Aorta (tissue), 5 donors: Measurements from ENCODE around the gene DOP1A. TPM values are rescaled to one million over a fixed set of nuclear protein-coding genes. Genes with fewer than 3 reads are reported as not detected.

Experiments used
- ATAC-seq: fragments of 200-7000 bp; cut with Tn5 transposase; one replicate; pipeline ENCODE4 v1.9.1; 2022; ENCODE audit warnings: moderate library complexity; ENCODE audit not compliant: low FRiP score
- DNase-seq, 2 donors: peaks; one replicate each; pipeline ENCODE4 v3.0.0-alpha.2; 2020
- H3K27ac ChIP-seq, 2 donors: one replicate each; pipeline ENCODE4 v1.5.1; 2013; ENCODE audit warnings: low read length in 2 of 2, mild to moderate bottlenecking in 2 of 2, moderate library complexity in 2 of 2, control low read depth in 1 of 2, inconsistent platforms in 1 of 2, low read depth in 1 of 2
- H3K27me3 ChIP-seq, 2 donors: one replicate each; pipeline ENCODE4 v1.6.1; 2013; ENCODE audit warnings: control low read depth in 1 of 2, low read length in 1 of 2, mild to moderate bottlenecking in 1 of 2, moderate library complexity in 1 of 2; ENCODE audit not compliant: insufficient read depth in 2 of 2, control insufficient read depth in 1 of 2
- H3K36me3 ChIP-seq, 2 donors: one replicate each; pipeline ENCODE4 v1.6.1; 2013; ENCODE audit warnings: control low read depth in 1 of 2, low read length in 1 of 2, mild to moderate bottlenecking in 1 of 2; ENCODE audit not compliant: insufficient read depth in 2 of 2, control insufficient read depth in 1 of 2
- H3K4me1 ChIP-seq, 2 donors: one replicate each; pipeline ENCODE4 v1.6.1; 2013; ENCODE audit warnings: low read length in 2 of 2, control low read depth in 1 of 2, mild to moderate bottlenecking in 1 of 2, moderate library complexity in 1 of 2; ENCODE audit not compliant: insufficient read depth in 2 of 2, control insufficient read depth in 1 of 2
- H3K4me3 ChIP-seq, 2 donors: one replicate each; pipeline ENCODE4 v1.5.1; 2013; ENCODE audit warnings: low read length in 2 of 2, control low read depth in 1 of 2, mild to moderate bottlenecking in 1 of 2
- H3K9me3 ChIP-seq: one replicate; pipeline ENCODE4 v1.6.1; 2013; ENCODE audit warnings: mild to moderate bottlenecking, low read length; ENCODE audit not compliant: control insufficient read depth
- WGBS, 2 donors: extraction: QIAGEN DNeasy Blood & Tissue Kit; methylation state at CpG; one replicate each; pipeline ENCODE4 v1.1.7; 2013; 5-methylcytosine and 5-hydroxymethylcytosine counted together
- intact Hi-C, 2 donors: fragments of 100-400 bp; cut with DNase I; formaldehyde crosslinking; loops; one replicate each; pipeline versions ENCODE4 v1.14.2 to v1.15.0; 2022
- polyA plus RNA-seq, 2 donors: library from polyadenylated mRNA; stranded (reverse); fragments of 200-250 nt; gene quantifications; one replicate each; pipeline ENCODE4 v1.2.3, GENCODE V29; 2013
- total RNA-seq, 2 donors: library from RNA; stranded (reverse); fragmentation: NEBNext Ultra II Directional; extraction: Animal tissue kit (Norgen Biotek cat#: 25700); gene quantifications; one replicate each; pipeline ENCODE4 v1.2.1, GENCODE V29; 2021
- donor health status: healthy with polysubstance abuse.
- donor health status: Bipolar disorder and iron deficiency.
- donor health status: DM: no; HTN: no; CAD: no.
- donor health status: DM: no; HTN: no; CAD: no.
- donor health status: DM: yes; HTN: yes; CAD: no.

Gene DOP1A
- total and polyA plus RNA-seq, 4 donors: 2.4 to 35.1 (median 19.4) TPM

DNA sequence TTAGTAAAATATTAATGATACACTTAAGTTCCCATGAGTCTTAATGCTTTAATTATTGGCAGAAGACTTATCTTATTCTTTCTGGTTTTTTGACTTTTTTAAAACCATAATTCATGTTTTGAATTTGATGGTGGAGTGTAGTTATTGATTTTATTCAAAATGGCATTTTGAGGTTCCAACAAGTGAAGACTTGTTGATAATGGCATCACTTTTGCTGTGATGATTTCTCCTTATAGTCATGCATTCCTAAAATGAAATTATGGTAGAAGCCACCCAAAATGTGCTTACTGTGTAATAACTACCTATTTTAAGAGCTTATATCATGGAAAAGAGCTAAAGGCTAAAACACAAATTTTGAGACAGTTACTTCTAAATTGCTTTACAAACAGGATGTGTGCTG is 2.2 kb downstream of the DOP1A start:
- intact Hi-C loops: loop anchor here (5.0 to 10.0 kb wide), 3 partner anchors 48 to 145 kb away; partner anchors contain the start of genes PGM3 (in 1 of the 2) and RWDD2A (in 1 of the 2)
- no peaks in the 10 kb centered on the region for H3K36me3 ChIP-seq
- no peaks in the 10 kb centered on the region for H3K4me1 ChIP-seq
- no peaks in the 10 kb centered on the region for H3K9me3 ChIP-seq
- H3K27ac ChIP-seq: no peak overlapping the region
- no peak overlapping the region for H3K4me3 ChIP-seq
- ATAC-seq (no peak), DNase-seq (no peak)
- no peaks in the 10 kb centered on the region for H3K27me3 ChIP-seq

DNA sequence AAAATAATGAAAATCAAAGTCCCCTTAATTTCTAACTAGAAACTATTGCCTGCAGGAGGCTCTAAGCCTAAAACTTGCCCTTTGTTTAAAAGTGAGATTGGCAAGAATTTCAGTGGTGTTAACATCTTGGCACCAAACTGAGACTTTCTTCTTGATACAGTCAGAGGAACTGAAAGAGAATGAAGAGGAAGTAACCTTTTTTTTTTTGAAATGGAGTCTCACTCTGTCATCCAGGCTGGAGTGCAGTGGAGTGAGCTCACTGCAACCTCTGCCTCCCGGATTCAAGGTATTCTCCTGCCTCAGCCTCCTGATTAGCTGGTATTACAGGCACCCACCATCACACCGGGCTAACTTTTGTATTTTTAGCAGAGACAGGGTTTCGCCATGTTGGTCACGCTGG is 3.6 kb downstream of the DOP1A start:
- intact Hi-C loops: no loop called here
- Histone ChIP-seq H3K9me3 (no peaks in the 10 kb centered on the region), H3K27me3 (no peaks in the 10 kb centered on the region), H3K27ac (no peak overlapping the region), H3K4me1 (no peaks in the 10 kb centered on the region), H3K36me3 (no peaks in the 10 kb centered on the region), H3K4me3 (no peak overlapping the region)
- no peak for DNase-seq
- WGBS, 2 donors: 64 to 79% methylated on average over 4 of the region's 4 CpGs
- no peak for ATAC-seq

DNA sequence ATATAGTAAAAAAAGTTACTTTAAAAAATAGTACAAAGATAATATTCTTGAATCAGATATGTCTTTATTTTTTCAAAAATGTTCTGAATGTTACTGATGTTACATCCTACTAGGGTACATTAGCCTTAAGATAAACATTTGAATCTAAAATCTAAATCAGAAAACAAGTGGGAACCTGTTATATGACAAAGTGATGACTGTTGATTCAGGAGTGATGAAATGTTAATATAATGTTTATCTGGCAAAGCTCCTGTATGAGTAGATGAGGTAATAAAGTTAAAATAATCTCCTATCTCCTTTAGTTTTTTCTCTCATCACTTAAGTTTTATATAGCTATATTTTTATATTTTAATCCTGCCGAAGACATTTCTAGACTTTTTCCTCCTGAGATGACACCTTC is 4.2 kb downstream of the DOP1A start:
- DNase-seq: no peak
- no peaks in the 10 kb centered on the region for H3K4me1 ChIP-seq
- H3K4me3 ChIP-seq: no peak overlapping the region
- H3K27me3 ChIP-seq: no peaks in the 10 kb centered on the region
- intact Hi-C loops: no loop called here
- H3K27ac ChIP-seq: no peak overlapping the region
- WGBS, 2 donors: 11 to 27% methylated on average over 1 of the region's 1 CpG
- H3K36me3 ChIP-seq: no peaks in the 10 kb centered on the region
- H3K9me3 ChIP-seq: no peaks in the 10 kb centered on the region
- no peak for ATAC-seq

DNA sequence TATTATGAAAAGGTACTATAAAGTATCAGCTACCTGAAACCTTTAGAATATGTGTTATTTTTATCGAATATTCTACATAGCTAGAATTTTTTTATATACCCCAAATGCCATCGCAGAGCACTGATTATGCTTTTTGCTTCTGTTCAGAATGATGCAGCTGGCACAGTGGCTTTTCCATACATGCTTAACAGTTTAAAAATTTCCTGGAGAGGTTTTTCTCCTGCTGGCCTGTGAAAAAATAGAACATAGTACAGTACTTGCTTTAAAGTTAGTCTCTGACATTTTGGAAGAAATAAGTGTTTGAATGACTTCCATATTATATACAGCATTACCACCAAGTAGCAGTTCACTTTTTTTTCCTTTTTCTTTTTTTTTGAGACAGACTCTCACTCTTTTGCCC is 5.3 kb downstream of the DOP1A start:
- H3K27me3 ChIP-seq: no peaks in the 10 kb centered on the region
- no peak overlapping the region for H3K4me3 ChIP-seq
- 60 to 63% methylated on average over 2 of the region's 2 CpGs for WGBS, 2 donors
- DNase-seq (no peak), ATAC-seq (no peak)
- intact Hi-C loops: no loop called here
- H3K27ac ChIP-seq: no peak overlapping the region
- no peaks in the 10 kb centered on the region for H3K36me3 ChIP-seq
- no peaks in the 10 kb centered on the region for H3K9me3 ChIP-seq
- H3K4me1 ChIP-seq: no peaks in the 10 kb centered on the region

DNA sequence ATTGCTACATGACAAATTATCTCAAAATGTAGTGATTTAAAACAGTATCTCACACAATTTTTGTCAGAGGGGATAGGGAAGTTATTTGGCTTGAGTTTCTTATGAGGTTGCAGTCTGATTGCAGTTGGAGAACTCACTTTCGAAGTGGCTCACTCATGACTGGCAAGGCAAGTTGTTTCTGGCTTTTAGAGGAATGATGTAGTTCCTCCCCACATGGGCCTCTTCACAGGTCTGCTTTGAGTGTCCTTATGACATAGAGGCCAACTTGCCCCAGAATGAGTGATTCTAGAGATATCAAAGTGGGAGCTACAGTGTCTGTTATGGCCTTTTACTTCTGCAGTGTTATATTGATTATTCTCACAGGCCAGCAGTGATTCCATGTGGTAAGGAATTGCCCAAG is 6.1 kb downstream of the DOP1A start:
- Histone ChIP-seq H3K27ac (no peak overlapping the region), H3K4me1 (no peaks in the 10 kb centered on the region), H3K4me3 (no peak overlapping the region), H3K9me3 (no peaks in the 10 kb centered on the region), H3K36me3 (no peaks in the 10 kb centered on the region), H3K27me3 (no peaks in the 10 kb centered on the region)
- DNase-seq (no peak), ATAC-seq (no peak)
- intact Hi-C loops: no loop called here
- WGBS, 2 donors: 60 to 68% methylated on average over 1 of the region's 1 CpG

DNA sequence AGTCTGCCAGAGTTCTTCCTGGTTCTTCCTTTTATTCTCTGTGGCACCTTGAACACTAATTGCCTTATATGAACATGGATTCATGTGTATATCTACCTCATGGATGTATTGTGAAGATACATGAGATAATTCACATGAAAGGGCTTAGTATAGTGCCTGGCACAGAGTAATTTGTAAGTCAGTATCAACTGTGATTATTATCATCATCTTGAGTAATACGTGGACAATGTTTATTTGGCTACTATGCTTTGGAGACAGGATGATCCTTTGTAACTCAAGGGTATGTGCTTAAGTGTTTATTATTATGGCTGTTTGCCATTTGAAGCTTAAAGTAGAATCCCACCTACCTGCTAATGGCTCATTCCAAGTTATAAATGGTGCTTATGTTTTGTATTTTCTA is 16.0 kb downstream of the DOP1A start:
- intact Hi-C loops: no loop called here
- Histone ChIP-seq H3K4me3 (no peak overlapping the region), H3K36me3 (no peaks in the 10 kb centered on the region), H3K4me1 (no peaks in the 10 kb centered on the region), H3K27me3 (no peaks in the 10 kb centered on the region), H3K9me3 (no peaks in the 10 kb centered on the region), H3K27ac (no peak overlapping the region)
- DNase-seq (no peak), ATAC-seq (no peak)
- WGBS, 2 donors: 70 to 80% methylated on average over 1 of the region's 1 CpG

DNA sequence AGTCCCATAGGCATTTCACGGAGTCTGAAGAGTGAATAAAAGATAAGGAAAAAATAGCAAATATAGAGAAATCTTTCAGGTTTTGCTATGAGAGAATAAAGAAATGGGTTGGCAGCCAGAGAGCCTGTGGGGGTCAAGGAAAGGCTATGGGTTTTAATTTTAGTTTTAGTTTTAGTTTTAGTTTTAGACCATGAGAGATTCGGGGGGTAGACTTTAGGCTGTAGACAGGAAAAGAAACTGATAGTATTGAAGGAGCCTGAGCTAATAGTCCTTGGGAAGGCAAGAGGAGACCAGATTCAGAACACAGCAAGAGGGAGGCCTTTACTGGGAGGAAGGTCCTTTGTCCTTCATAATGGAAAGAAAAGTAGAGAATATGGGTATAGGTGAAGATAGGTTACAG is 19.3 kb downstream of the DOP1A start:
- ATAC-seq: no peak
- DNase-seq: no peak
- Histone ChIP-seq H3K27me3 (no peaks in the 10 kb centered on the region), H3K4me3 (no peak overlapping the region), H3K4me1 (no peaks in the 10 kb centered on the region), H3K36me3 (no peaks in the 10 kb centered on the region), H3K9me3 (no peaks in the 10 kb centered on the region), H3K27ac (no peak overlapping the region)
- 91 to 93% methylated on average over 2 of the region's 2 CpGs for WGBS, 2 donors
- intact Hi-C loops: no loop called here

DNA sequence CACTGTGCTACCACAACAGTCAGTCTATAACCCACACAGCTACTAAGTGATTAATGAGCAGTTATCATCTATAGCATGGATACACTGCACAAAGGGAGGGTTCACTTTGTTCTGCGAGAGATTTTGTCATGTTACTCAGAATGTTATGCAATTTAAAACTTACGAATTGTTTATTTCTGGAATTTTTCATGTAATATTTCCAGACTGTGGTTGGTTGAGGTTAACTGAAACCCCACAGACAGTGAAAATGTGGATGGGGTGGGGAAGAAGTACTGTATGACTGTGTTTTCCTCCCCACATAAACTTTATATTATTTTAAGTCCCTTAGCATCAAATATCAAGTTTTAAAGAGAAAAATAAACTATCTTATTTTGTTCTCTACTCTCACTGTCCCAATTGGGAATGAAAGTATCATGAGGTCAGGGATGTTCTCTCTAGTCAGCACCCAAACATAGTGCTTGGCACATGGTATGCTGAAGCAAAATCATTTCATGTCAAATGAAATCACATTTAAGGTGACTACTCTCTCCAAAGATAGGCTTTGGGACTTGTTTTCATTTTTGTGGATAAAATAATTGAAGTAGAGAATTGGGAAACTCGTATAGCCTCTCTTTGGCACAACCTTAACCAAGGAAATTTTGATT is 25.4 kb downstream of the DOP1A start:
- H3K27me3 ChIP-seq: no peaks in the 10 kb centered on the region
- WGBS, 2 donors: 74 to 77% methylated on average over 3 of the region's 3 CpGs
- no peak overlapping the region for H3K27ac ChIP-seq

DNA sequence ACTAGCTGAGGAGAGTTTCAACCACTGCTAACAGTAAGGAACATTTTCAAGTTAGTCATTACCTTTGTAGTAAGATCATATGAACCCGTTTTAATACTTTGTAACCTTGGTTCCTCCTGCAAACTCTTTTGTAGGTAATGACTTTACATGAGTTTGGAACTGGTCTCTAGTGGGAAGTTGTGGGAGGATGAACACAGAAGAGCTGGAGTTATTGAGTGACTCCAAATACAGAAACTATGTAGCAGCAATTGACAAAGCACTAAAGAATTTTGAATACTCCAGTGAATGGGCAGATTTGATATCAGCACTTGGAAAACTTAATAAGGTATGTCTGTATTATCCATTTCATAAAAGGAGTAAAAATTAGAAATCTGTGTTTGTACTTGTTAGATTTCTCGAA is 29.3 kb downstream of the DOP1A start:
- intact Hi-C loops: no loop called here
- DNase-seq (no peak), ATAC-seq (no peak)
- H3K4me3 ChIP-seq: no peak overlapping the region
- no peaks in the 10 kb centered on the region for H3K27me3 ChIP-seq
- H3K9me3 ChIP-seq: no peaks in the 10 kb centered on the region
- 28 to 41% methylated on average over 2 of the region's 2 CpGs for WGBS, 2 donors
- H3K27ac ChIP-seq: no peak overlapping the region
- H3K4me1 ChIP-seq: no peaks in the 10 kb centered on the region
- no peaks in the 10 kb centered on the region for H3K36me3 ChIP-seq

More for the DNA sequence above, 25.4 kb downstream of the DOP1A start:
- ATAC-seq: no peak
- H3K4me1 ChIP-seq: no peaks in the 10 kb centered on the region
- intact Hi-C loops: no loop called here
- no peak for DNase-seq
- no peak overlapping the region for H3K4me3 ChIP-seq
- no peaks in the 10 kb centered on the region for H3K36me3 ChIP-seq
- H3K9me3 ChIP-seq: no peaks in the 10 kb centered on the region
